HFF-Myc (cell line): ENCODE measurements around the gene ACKR4.

Experiments used
- DNase-seq: peaks from one replicate; pipeline ENCODE4 v3.0.0-alpha.2; 2011; ENCODE audit warnings: low read depth; ENCODE audit errors: extremely low read depth
- H3K4me3 ChIP-seq: replicated peaks from 2 replicates; pipeline ENCODE4 v1.5.1; 2011; ENCODE audit warnings: low read depth, mild to moderate bottlenecking, control low read depth, low read length
- TF ChIP-seq, protein P1 (sequence below): IDR thresholded peaks from 2 replicates; pipeline ENCODE4 v1.5.1; 2012; ENCODE audit warnings: mild to moderate bottlenecking, low read depth, low read length, control low read depth; ENCODE audit errors: missing control alignments

ACKR4 gene

GRCh38 chr3:132650153-132650552 is 53.1 kb downstream of the ACKR4 start:
- H3K4me3 ChIP-seq = no peak overlapping the region
- no peak for DNase-seq
- TF ChIP-seq, protein P1, sequence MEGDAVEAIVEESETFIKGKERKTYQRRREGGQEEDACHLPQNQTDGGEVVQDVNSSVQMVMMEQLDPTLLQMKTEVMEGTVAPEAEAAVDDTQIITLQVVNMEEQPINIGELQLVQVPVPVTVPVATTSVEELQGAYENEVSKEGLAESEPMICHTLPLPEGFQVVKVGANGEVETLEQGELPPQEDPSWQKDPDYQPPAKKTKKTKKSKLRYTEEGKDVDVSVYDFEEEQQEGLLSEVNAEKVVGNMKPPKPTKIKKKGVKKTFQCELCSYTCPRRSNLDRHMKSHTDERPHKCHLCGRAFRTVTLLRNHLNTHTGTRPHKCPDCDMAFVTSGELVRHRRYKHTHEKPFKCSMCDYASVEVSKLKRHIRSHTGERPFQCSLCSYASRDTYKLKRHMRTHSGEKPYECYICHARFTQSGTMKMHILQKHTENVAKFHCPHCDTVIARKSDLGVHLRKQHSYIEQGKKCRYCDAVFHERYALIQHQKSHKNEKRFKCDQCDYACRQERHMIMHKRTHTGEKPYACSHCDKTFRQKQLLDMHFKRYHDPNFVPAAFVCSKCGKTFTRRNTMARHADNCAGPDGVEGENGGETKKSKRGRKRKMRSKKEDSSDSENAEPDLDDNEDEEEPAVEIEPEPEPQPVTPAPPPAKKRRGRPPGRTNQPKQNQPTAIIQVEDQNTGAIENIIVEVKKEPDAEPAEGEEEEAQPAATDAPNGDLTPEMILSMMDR = no peak
